B cell (primary cell): ENCODE results near the gene TMEM86A.
"Not testable (repeated sequence)": the region's sequence is repeated elsewhere in the genome, so short reads cannot be mapped to it uniquely, and the experiment has no call there.

Experiments
- EZH2 ChIP-seq: IDR thresholded peaks from 2 replicates; pipeline ENCODE4 v1.6.1; 2012; ENCODE audit warnings: borderline replicate concordance, low read depth, mild to moderate bottlenecking, moderate library complexity, low read length; ENCODE audit not compliant: insufficient read depth, poor library complexity, severe bottlenecking
- TF ChIP-seq, protein P1 (sequence below): fragments of 200-600 bp; IDR thresholded peaks from one replicate; pipeline ENCODE4 v1.8.0; 2022; ENCODE audit warnings: antibody characterized with exemption, mild to moderate bottlenecking

DNA sequence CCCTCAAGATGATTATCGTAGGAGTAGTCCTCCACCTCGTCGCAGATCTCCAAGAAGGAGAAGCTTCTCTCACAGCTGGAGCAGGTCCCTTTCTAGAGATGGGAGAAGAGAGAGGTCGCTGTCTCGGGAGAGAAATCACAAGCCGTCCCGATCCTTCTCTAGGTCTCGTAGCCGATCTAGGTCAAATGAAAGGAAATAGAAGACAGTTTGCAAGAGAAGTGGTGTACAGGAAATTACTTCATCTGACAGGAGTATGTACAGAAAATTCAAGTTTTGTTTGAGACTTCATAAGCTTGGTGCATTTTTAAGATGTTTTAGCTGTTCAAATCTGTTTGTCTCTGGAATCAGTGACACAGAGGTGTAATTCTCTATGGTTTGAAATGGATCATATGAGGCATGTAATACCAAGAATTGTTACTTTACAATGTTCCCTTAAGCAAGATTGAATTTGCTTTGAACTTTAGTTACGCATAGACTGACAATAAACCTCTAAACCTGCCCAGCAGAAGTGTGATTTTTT lies 33.2 kb upstream of the TMEM86A start:
- TF ChIP-seq, protein P1, sequence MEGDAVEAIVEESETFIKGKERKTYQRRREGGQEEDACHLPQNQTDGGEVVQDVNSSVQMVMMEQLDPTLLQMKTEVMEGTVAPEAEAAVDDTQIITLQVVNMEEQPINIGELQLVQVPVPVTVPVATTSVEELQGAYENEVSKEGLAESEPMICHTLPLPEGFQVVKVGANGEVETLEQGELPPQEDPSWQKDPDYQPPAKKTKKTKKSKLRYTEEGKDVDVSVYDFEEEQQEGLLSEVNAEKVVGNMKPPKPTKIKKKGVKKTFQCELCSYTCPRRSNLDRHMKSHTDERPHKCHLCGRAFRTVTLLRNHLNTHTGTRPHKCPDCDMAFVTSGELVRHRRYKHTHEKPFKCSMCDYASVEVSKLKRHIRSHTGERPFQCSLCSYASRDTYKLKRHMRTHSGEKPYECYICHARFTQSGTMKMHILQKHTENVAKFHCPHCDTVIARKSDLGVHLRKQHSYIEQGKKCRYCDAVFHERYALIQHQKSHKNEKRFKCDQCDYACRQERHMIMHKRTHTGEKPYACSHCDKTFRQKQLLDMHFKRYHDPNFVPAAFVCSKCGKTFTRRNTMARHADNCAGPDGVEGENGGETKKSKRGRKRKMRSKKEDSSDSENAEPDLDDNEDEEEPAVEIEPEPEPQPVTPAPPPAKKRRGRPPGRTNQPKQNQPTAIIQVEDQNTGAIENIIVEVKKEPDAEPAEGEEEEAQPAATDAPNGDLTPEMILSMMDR, result not testable (repeated sequence)
- not testable (repeated sequence) for TF ChIP-seq EZH2
